DOHH2 (cell line): Measurements from ENCODE around the gene SDF2L1.

ENCODE experiments used
- H3F3A ChIP-seq: fragments of 200-600 bp; sonication (generic), shearing (Covaris generic); 2 replicates; pipeline ENCODE4 v1.6.0; 2016; ENCODE audit warnings: antibody characterized with exemption, mild to moderate bottlenecking; ENCODE audit not compliant: control insufficient read depth, insufficient read depth
- H3K27ac ChIP-seq: fragments of 200-600 bp; sonication (generic); 2 replicates; pipeline ENCODE4 v1.5.1; 2014; ENCODE audit warnings: low read depth, mild to moderate bottlenecking, low read length, moderate library complexity
- H3K27me3 ChIP-seq: fragments of 200-600 bp; sonication (generic); 2 replicates; pipeline ENCODE4 v1.6.1; 2014; ENCODE audit warnings: mild to moderate bottlenecking, low read length, mixed read lengths; ENCODE audit not compliant: control insufficient read depth
- H3K36me3 ChIP-seq: fragments of 200-600 bp; sonication (generic); 2 replicates; pipeline ENCODE4 v1.6.1; 2014; ENCODE audit warnings: mild to moderate bottlenecking, low read length, moderate library complexity, mixed read lengths; ENCODE audit not compliant: control insufficient read depth
- H3K4me1 ChIP-seq: fragments of 200-600 bp; sonication (generic); 2 replicates; pipeline ENCODE4 v1.6.1; 2014; ENCODE audit warnings: mild to moderate bottlenecking, low read length, mixed read lengths; ENCODE audit not compliant: control insufficient read depth
- H3K4me2 ChIP-seq: fragments of 200-600 bp; sonication (generic); 2 replicates; pipeline ENCODE4 v1.6.0; 2014; ENCODE audit warnings: mild to moderate bottlenecking, low read length, moderate library complexity
- H3K4me3 ChIP-seq: fragments of 200-600 bp; sonication (generic); 2 replicates; pipeline ENCODE4 v1.5.1; 2014; ENCODE audit warnings: mild to moderate bottlenecking, low read length, mixed read lengths
- H3K79me2 ChIP-seq: fragments of 200-600 bp; sonication (generic); 2 replicates; pipeline ENCODE4 v1.6.1; 2014; ENCODE audit warnings: mild to moderate bottlenecking, low read length, mixed read lengths; ENCODE audit not compliant: control insufficient read depth
- H3K9me2 ChIP-seq: fragments of 200-600 bp; sonication (generic); replicated peaks from 2 replicates; pipeline ENCODE4 v1.6.1; 2014; ENCODE audit warnings: mild to moderate bottlenecking, low read length, mixed read lengths; ENCODE audit not compliant: control insufficient read depth
- H3K9me3 ChIP-seq: fragments of 200-600 bp; sonication (generic); 2 replicates; pipeline ENCODE4 v1.6.1; 2014; ENCODE audit warnings: antibody characterized with exemption, low read length, mixed read lengths; ENCODE audit not compliant: control insufficient read depth, insufficient read depth
- H4K20me1 ChIP-seq: fragments of 200-600 bp; sonication (generic); 2 replicates; pipeline ENCODE4 v1.6.0; 2014; ENCODE audit warnings: low read depth, mild to moderate bottlenecking, antibody characterized with exemption, low read length, moderate library complexity; ENCODE audit not compliant: control insufficient read depth, insufficient read depth
- EZH2phosphoT487 ChIP-seq: fragments of 200-600 bp; sonication (generic); IDR thresholded peaks from 2 replicates; pipeline ENCODE4 v1.6.1; 2017; ENCODE audit warnings: borderline replicate concordance, mild to moderate bottlenecking, antibody characterized with exemption, low read length, moderate library complexity, mixed read lengths
- TF ChIP-seq, protein P1 (sequence below): fragments of 200-600 bp; sonication (generic); IDR thresholded peaks from one replicate; pipeline ENCODE4 v1.5.1; 2014; ENCODE audit warnings: antibody characterized with exemption, mild to moderate bottlenecking, low read depth, low read length; ENCODE audit not compliant: poor library complexity, severe bottlenecking

SDF2L1 gene

DNA sequence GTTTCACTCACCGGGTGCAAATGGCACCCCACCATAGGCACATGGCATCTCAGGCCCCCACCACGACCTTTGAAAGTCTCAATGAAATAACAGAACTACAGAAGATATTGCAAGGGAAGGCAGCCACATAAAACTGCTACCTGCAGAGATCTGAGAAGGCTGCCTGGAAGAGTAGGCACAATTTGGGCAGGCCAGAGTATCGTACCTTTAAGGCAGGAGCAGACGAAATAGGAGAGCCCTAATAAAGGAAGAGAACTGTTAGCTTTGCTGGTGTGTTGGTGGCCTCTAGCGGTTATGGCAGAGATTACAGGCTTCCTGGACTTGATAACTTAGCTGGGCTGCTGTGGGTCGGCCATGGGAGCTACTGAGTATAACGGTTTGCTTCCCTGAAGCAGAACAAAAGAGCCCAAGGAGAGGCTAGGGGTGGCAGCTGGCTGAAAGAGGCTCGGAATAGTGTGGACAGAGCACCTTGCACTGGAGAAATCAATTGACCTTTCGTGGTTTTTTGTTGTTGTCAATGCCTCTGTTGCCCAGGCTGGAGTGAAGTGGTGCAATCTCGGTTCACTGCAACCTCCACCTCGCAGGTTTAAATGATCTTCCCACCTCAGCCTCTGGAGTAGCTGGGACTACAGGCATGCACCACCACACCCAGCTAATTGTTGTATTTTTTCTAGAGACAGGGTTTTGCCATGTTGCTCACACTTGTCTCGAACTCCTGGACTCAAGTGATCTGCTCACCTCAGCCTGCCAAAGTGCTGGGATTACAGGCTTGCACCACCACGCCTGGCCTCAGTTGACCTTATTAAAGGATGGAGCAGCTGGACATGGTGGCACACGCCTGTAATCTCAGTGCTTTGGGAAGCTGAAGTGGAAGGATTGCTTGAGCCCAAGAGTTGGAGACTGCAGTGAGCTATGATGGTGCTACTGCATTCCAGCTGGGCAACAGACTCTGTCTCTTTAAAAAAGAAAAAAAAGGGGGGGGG, 4.8 kb downstream of the SDF2L1 start:
- Histone ChIP-seq H3K9me2 (no peaks in the 10 kb centered on the region), H3K79me2 (peaks cover 28% of the 10 kb centered on the region), H3F3A (no peaks in the 10 kb centered on the region; the same call in 1 of the 2 replicates), H3K36me3 (peaks cover 40% of the 10 kb centered on the region), H3K4me3 (no peak overlapping the region), H3K4me1 (peaks cover 43% of the 10 kb centered on the region), H4K20me1 (peaks cover 4% of the 10 kb centered on the region; the same call in 1 of the 2 replicates), H3K27ac (no peak overlapping the region), H3K27me3 (no peaks in the 10 kb centered on the region), H3K9me3 (no peaks in the 10 kb centered on the region), H3K4me2 (peak overlapping the region; percentile 38)
- no peak for TF ChIP-seq EZH2phosphoT487
- TF ChIP-seq, protein P1, sequence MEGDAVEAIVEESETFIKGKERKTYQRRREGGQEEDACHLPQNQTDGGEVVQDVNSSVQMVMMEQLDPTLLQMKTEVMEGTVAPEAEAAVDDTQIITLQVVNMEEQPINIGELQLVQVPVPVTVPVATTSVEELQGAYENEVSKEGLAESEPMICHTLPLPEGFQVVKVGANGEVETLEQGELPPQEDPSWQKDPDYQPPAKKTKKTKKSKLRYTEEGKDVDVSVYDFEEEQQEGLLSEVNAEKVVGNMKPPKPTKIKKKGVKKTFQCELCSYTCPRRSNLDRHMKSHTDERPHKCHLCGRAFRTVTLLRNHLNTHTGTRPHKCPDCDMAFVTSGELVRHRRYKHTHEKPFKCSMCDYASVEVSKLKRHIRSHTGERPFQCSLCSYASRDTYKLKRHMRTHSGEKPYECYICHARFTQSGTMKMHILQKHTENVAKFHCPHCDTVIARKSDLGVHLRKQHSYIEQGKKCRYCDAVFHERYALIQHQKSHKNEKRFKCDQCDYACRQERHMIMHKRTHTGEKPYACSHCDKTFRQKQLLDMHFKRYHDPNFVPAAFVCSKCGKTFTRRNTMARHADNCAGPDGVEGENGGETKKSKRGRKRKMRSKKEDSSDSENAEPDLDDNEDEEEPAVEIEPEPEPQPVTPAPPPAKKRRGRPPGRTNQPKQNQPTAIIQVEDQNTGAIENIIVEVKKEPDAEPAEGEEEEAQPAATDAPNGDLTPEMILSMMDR, result peak; percentile 94

DNA sequence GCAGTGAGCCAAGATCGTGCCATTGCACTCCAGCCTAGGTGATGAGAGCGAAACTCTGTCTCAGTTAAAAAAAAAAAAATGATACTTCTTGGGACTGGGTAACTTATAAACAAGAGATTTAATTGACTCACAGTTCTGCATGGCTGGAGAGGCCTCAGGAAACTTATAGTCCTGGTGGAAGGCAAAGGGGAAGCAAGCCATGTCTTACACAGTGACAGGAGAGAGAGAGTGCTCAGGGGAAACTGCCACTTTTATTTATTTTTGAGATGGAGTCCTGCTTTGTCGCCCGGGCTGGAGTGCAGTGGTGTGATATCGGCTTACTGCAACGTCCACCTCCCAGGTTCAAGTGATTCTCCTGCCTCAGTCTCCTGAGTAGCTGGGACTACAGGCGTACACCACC, 8.2 kb downstream of the SDF2L1 start:
- Histone ChIP-seq H3K4me3 (peak overlapping the region; percentile 82; the same call in 1 of the 2 replicates), H3K27ac (no peak overlapping the region)

DNA sequence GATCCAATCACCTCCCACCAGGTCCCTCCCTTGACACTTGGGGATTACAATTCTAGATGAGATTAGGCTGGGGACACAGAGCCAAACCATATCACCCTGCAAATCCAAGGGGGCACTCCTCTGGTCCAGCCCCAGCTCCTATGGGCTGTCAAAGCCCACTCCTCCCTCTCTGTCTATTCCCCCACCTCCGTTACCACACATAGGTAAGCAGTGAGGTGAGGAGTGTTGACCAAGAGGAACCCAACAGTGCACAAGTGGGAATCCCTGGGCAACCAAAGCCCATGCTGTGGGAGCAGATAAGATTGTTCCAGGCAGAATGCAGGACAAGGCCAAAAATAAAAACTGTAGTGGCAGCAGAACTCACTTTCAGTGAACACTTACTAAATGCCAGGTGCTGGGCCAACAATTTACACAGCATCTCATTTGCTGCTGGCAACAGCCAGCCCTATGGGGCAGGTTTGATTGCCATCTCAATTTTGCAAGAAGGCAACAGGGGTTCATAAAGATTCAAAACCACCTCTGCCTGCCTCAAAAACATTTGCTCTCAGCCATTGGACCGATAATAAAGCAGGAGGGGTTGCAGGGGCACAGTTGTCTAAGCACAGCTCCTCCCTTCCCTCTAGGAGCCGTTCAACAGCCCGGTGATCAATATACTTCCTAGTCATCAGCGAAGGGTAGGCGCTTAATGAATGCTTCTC, 8.9 kb downstream of the SDF2L1 start:
- H3K27me3 ChIP-seq, result no peaks in the 10 kb centered on the region
- no peaks in the 10 kb centered on the region; the same call in 1 of the 2 replicates for H3F3A ChIP-seq
- H3K4me3 ChIP-seq, result peak overlapping the region; percentile 82
- H3K4me1 ChIP-seq, result peaks cover 44% of the 10 kb centered on the region
- H3K9me2 ChIP-seq, result no peaks in the 10 kb centered on the region
- peak overlapping the region; percentile 82 for H3K4me2 ChIP-seq
- H3K79me2 ChIP-seq, result peaks cover 24% of the 10 kb centered on the region
- peaks cover 39% of the 10 kb centered on the region for H3K36me3 ChIP-seq
- TF ChIP-seq EZH2phosphoT487, result no peak
- TF ChIP-seq, protein P1, result no peak
- no peaks in the 10 kb centered on the region for H3K9me3 ChIP-seq
- H4K20me1 ChIP-seq, result peaks cover 4% of the 10 kb centered on the region; the same call in 1 of the 2 replicates
- H3K27ac ChIP-seq, result peak overlapping the region; percentile 65

More for the DNA sequence above, 8.2 kb downstream of the SDF2L1 start:
- Histone ChIP-seq H3K36me3 (peaks cover 39% of the 10 kb centered on the region), H3F3A (no peaks in the 10 kb centered on the region; the same call in 1 of the 2 replicates), H3K4me1 (peaks cover 44% of the 10 kb centered on the region), H3K9me2 (no peaks in the 10 kb centered on the region), H3K4me2 (peak overlapping the region; percentile 82), H3K9me3 (no peaks in the 10 kb centered on the region), H3K79me2 (peaks cover 24% of the 10 kb centered on the region), H4K20me1 (peaks cover 4% of the 10 kb centered on the region; the same call in 1 of the 2 replicates), H3K27me3 (no peaks in the 10 kb centered on the region)
- no peak for TF ChIP-seq EZH2phosphoT487
- TF ChIP-seq, protein P1, result no peak
